22Rv1 (cell line): ENCODE measurements around the gene BOD1L1.
A peak's percentile ranks its signal among the peaks of the same experiment; 100 is the strongest.

Source experiments
- H3K27ac ChIP-seq: fragments of 450-650 bp; 2 replicates; pipeline ENCODE4 v1.5.1; 2017
- CTCF ChIP-seq: fragments of 450-650 bp; IDR thresholded peaks from 2 replicates; pipeline ENCODE4 v1.5.1; 2017; ENCODE audit warnings: mild to moderate bottlenecking
- ZFX ChIP-seq: fragments of 450-650 bp; IDR thresholded peaks from 2 replicates; pipeline ENCODE4 v1.6.1; 2017; ENCODE audit warnings: antibody characterized with exemption, borderline replicate concordance

BOD1L1 gene

GRCh38 chr4:13627606-13628311 lies at the start of gene BOD1L1:
Gene BOD1L1, minus strand, starts transcription at chr4:13627725. Its CDS starts 138 bp downstream, at chr4:13627587.
- TF ChIP-seq CTCF: peak; percentile 64
- no peak for TF ChIP-seq ZFX
- H3K27ac ChIP-seq: peak within 1 kb of the TSS; percentile 72

DNA sequence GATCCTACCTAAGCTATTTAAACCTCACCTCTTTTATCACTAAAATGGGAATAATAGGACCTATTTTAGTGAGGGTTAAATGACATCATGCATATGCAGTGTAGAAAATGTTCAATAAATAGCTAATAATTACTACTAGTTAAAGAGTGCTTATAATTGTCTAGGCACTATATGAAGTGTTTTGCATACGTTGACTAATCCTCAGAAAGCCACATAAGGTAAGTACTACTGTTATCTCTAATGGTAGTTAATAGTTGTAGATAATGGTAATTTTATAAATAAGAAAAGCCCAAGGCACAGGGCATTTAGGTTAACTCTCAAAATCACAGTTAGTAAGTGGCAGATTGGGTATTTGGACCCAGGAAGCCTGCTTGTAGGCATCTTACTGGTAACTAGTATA lies 47.4 kb upstream of the BOD1L1 start:
- TF ChIP-seq ZFX (no peak), CTCF (no peak)
- H3K27ac ChIP-seq: no peak overlapping the region

DNA sequence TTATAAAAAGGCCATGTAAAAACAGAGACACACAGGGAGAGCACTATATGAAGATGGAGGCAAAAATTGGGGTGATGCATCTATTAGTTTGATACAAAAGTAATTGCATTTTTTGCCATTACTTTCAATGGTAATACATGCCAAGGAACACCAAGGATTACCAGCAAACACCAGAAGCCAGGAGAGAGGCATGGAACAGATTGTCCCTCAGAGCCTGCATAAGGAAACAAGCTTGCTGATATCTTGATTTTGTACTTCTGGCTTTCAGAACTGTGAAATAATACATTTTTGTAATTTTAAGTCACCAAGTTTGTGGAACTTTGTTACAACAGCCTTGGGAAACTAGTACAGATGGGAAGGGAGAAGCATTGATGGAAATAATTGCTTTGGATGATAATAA lies 45.6 kb upstream of the BOD1L1 start:
- TF ChIP-seq ZFX (no peak), CTCF (no peak)

GRCh38 chr4:13670456-13671160 lies 43.1 kb upstream of the BOD1L1 start:
- no peak for TF ChIP-seq CTCF
- H3K27ac ChIP-seq: no peak overlapping the region

More for the DNA sequence above, 45.6 kb upstream of the BOD1L1 start:
- H3K27ac ChIP-seq: no peak overlapping the region

- no peak overlapping the region for H3K27ac ChIP-seq
- no peak for TF ChIP-seq CTCF
- TF ChIP-seq ZFX: no peak
Observed at GRCh38 chr4:13665701-13666660, 38.5 kb upstream of the BOD1L1 start.

DNA sequence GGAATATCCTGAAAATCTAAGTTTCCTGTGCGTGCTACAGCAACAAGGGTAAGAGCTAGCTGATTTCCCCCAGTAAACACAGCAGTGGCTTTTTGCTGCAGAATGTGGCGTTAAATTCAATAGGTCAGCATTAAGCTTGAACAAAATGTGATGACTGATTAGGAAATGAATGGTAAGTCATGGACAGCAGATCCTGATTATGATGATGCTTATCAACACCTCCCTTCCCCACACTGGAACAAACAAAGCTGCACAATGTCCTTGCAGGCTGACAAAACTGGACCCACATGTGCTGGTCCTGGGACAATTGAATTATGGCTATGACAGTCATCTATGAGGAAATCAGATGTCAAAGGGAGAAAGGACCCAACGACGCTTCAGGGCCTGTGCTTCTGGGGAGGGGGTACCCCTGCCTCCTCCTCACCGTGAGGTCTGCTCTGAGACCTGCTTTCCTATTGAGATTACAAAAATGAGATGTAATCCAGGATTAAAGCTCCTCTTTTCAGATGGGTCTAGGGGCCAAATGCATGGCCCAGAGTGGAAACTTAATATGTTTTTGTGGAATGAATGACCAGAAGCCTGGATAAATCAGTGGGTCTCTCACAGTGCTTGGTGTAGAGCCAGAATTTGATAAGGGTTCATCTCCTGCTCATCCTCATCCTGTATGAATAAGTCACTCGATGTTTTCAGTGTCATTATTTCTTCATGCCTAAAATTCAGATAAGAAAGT lies 32.0 kb upstream of the BOD1L1 start:
- no peak overlapping the region for H3K27ac ChIP-seq
- TF ChIP-seq CTCF (no peak), ZFX (no peak)
